ENCODE data around the gene CAMK4.

The CAMK4 gene

GRCh38 chr5:111238431-111239225 lies 14.4 kb downstream of the CAMK4 start:
- no peak for DNase-seq (ENCODE audit: low read depth)
- no peak for TF ChIP-seq CTCF (IDR thresholded peaks at IDR 0.05; ENCODE audit: control insufficient read depth, insufficient read depth, low read depth, low read length, missing control alignments)
- no peak overlapping the region for H3K4me3 ChIP-seq (ENCODE audit: control insufficient read depth, low read depth, low read length)

GRCh38 chr5:111241696-111242095 lies 17.5 kb downstream of the CAMK4 start:
- no peak overlapping the region for H3K4me3 ChIP-seq (ENCODE audit: control insufficient read depth, low read depth, low read length)
- TF ChIP-seq CTCF (IDR thresholded peaks at IDR 0.05; ENCODE audit: control insufficient read depth, insufficient read depth, low read depth, low read length, missing control alignments): no peak
- DNase-seq (ENCODE audit: low read depth): no peak

- DNase-seq (ENCODE audit: low read depth): no peak
- TF ChIP-seq CTCF (IDR thresholded peaks at IDR 0.05; ENCODE audit: control insufficient read depth, insufficient read depth, low read depth, low read length, missing control alignments): no peak
- H3K4me3 ChIP-seq (ENCODE audit: control insufficient read depth, low read depth, low read length): no peak overlapping the region
Observed at GRCh38 chr5:111242606-111243005, 18.4 kb downstream of the CAMK4 start.

- no peak overlapping the region for H3K4me3 ChIP-seq (ENCODE audit: control insufficient read depth, low read depth, low read length)
- DNase-seq (ENCODE audit: low read depth): no peak
- TF ChIP-seq CTCF (IDR thresholded peaks at IDR 0.05; ENCODE audit: control insufficient read depth, insufficient read depth, low read depth, low read length, missing control alignments): no peak
Observed at GRCh38 chr5:111243318-111243717, 19.1 kb downstream of the CAMK4 start.

GRCh38 chr5:111245654-111246053 lies 21.5 kb downstream of the CAMK4 start:
- DNase-seq (ENCODE audit: low read depth): no peak
- no peak overlapping the region for H3K4me3 ChIP-seq (ENCODE audit: control insufficient read depth, low read depth, low read length)
- no peak for TF ChIP-seq CTCF (IDR thresholded peaks at IDR 0.05; ENCODE audit: control insufficient read depth, insufficient read depth, low read depth, low read length, missing control alignments)

- DNase-seq (ENCODE audit: low read depth): no peak
- TF ChIP-seq CTCF (IDR thresholded peaks at IDR 0.05; ENCODE audit: control insufficient read depth, insufficient read depth, low read depth, low read length, missing control alignments): no peak
- no peak overlapping the region for H3K4me3 ChIP-seq (ENCODE audit: control insufficient read depth, low read depth, low read length)
Observed at GRCh38 chr5:111246459-111246858, 22.3 kb downstream of the CAMK4 start.
